Mammary epithelial cell (primary cell): ENCODE measurements around the gene C9orf85.

ENCODE experiments used
- CTCF ChIP-seq, 2 donors: IDR thresholded peaks in 1 of 2; conservative IDR thresholded peaks in 1 of 2; 2 replicates each; pipeline ENCODE4 v1.5.1; 2011 to 2012; ENCODE audit warnings: inconsistent platforms in 2 of 2, low read length in 2 of 2, mild to moderate bottlenecking in 2 of 2, control low read depth in 1 of 2, low read depth in 1 of 2; ENCODE audit not compliant: insufficient read depth in 1 of 2; ENCODE audit errors: extremely low read depth in 1 of 2
- EZH2 ChIP-seq: IDR thresholded peaks from 2 replicates; pipeline ENCODE4 v1.6.1; 2012; ENCODE audit warnings: low read length, inconsistent platforms, borderline replicate concordance

- TF ChIP-seq CTCF (conservative IDR thresholded peaks at IDR 0.05 in 1 of 2, IDR thresholded peaks at IDR 0.05 in 1 of 2; ENCODE audit: extremely low read depth in 1 of 2, insufficient read depth in 1 of 2, low read depth in 1 of 2, low read length in 2 of 2) = no peak
- no peak for TF ChIP-seq EZH2
Observed at GRCh38 chr9:71901695-71902597, 9.5 kb upstream of the C9orf85 start.
